HUES48 (cell line): ENCODE data around the gene BMP4.
A peak's percentile ranks its signal among the peaks of the same experiment; 100 is the strongest.

Source experiments
- H3K27ac ChIP-seq: one replicate; pipeline ENCODE4 v1.7.0; 2013; ENCODE audit warnings: low read depth, low read length, inconsistent platforms
- H3K27me3 ChIP-seq: 2 replicates; pipeline ENCODE4 v1.6.1; 2013; ENCODE audit warnings: mild to moderate bottlenecking, low read length; ENCODE audit not compliant: control insufficient read depth, insufficient read depth
- H3K36me3 ChIP-seq: 2 replicates; pipeline ENCODE4 v1.6.1; 2013; ENCODE audit warnings: low read length; ENCODE audit not compliant: control insufficient read depth, insufficient read depth
- H3K4me1 ChIP-seq: 2 replicates; pipeline ENCODE4 v1.6.1; 2013; ENCODE audit warnings: mild to moderate bottlenecking, low read length; ENCODE audit not compliant: control insufficient read depth, insufficient read depth
- H3K4me3 ChIP-seq: 2 replicates; pipeline ENCODE4 v1.5.1; 2013; ENCODE audit warnings: mild to moderate bottlenecking, low read depth, low read length
- H3K9ac ChIP-seq: 2 replicates; pipeline ENCODE4 v1.6.1; 2013; ENCODE audit warnings: mild to moderate bottlenecking, low read depth, low read length, moderate library complexity
- H3K9me3 ChIP-seq: 2 replicates; pipeline ENCODE4 v1.6.1; 2013; ENCODE audit warnings: low read length; ENCODE audit not compliant: control insufficient read depth, insufficient read depth

BMP4 gene

GRCh38 chr14:53964249-53964648 is 7.6 kb upstream of the BMP4 start:
- Histone ChIP-seq H3K4me3 (peak overlapping the region; percentile 49), H3K9ac (no peak overlapping the region), H3K9me3 (no peaks in the 10 kb centered on the region), H3K4me1 (peaks cover 36% of the 10 kb centered on the region), H3K27ac (no peak overlapping the region), H3K27me3 (peaks cover 54% of the 10 kb centered on the region), H3K36me3 (no peaks in the 10 kb centered on the region)

GRCh38 chr14:53963320-53964227 is 6.9 kb upstream of the BMP4 start:
- Histone ChIP-seq H3K27me3 (peaks cover 60% of the 10 kb centered on the region), H3K9ac (no peak overlapping the region), H3K4me3 (peak overlapping the region; percentile 49)

GRCh38 chr14:53962953-53963319 is 6.3 kb upstream of the BMP4 start:
- Histone ChIP-seq H3K9me3 (no peaks in the 10 kb centered on the region), H3K27me3 (peaks cover 66% of the 10 kb centered on the region), H3K36me3 (no peaks in the 10 kb centered on the region), H3K4me1 (peaks cover 34% of the 10 kb centered on the region), H3K9ac (no peak overlapping the region), H3K4me3 (peak overlapping the region; percentile 49), H3K27ac (no peak overlapping the region)

More at GRCh38 chr14:53963320-53964227, 6.9 kb upstream of the BMP4 start:
- Histone ChIP-seq H3K4me1 (peaks cover 34% of the 10 kb centered on the region), H3K9me3 (no peaks in the 10 kb centered on the region), H3K27ac (no peak overlapping the region), H3K36me3 (no peaks in the 10 kb centered on the region)

- Histone ChIP-seq H3K27ac (no peak overlapping the region), H3K4me1 (peaks cover 12% of the 10 kb centered on the region), H3K9ac (no peak overlapping the region), H3K9me3 (no peaks in the 10 kb centered on the region), H3K36me3 (no peaks in the 10 kb centered on the region), H3K27me3 (peaks cover 90% of the 10 kb centered on the region), H3K4me3 (no peak overlapping the region)
These were observed 2.0 kb upstream of the BMP4 start for GRCh38 chr14:53958628-53959027.

GRCh38 chr14:53957739-53958138 is 1.1 kb upstream of the BMP4 start:
- Histone ChIP-seq H3K4me1 (peaks cover 5% of the 10 kb centered on the region; the same call in 1 of the 2 replicates), H3K9ac (no peak overlapping the region), H3K27ac (no peak overlapping the region), H3K9me3 (no peaks in the 10 kb centered on the region), H3K4me3 (no peak overlapping the region), H3K36me3 (no peaks in the 10 kb centered on the region), H3K27me3 (peaks cover 81% of the 10 kb centered on the region)

- H3K9me3 ChIP-seq: no peaks in the 10 kb centered on the region
- H3K36me3 ChIP-seq: peaks cover 7% of the 10 kb centered on the region; the same call in 1 of the 2 replicates
- H3K4me3 ChIP-seq: peak overlapping the region; percentile 88
- H3K27me3 ChIP-seq: peaks cover 77% of the 10 kb centered on the region
- peaks cover 24% of the 10 kb centered on the region for H3K4me1 ChIP-seq
- peak overlapping the region; percentile 32 for H3K9ac ChIP-seq
- H3K27ac ChIP-seq: no peak overlapping the region
These were observed 776 bp downstream of the BMP4 start for GRCh38 chr14:53955671-53956426.

GRCh38 chr14:53955229-53955556 is 1.4 kb downstream of the BMP4 start:
- peak overlapping the region; percentile 88 for H3K4me3 ChIP-seq
- H3K9me3 ChIP-seq: no peaks in the 10 kb centered on the region
- H3K9ac ChIP-seq: no peak overlapping the region
- H3K36me3 ChIP-seq: peaks cover 14% of the 10 kb centered on the region
- peaks cover 78% of the 10 kb centered on the region for H3K27me3 ChIP-seq
- H3K27ac ChIP-seq: no peak overlapping the region
- H3K4me1 ChIP-seq: peaks cover 24% of the 10 kb centered on the region

GRCh38 chr14:53954551-53955228 is 1.9 kb downstream of the BMP4 start:
- Histone ChIP-seq H3K9me3 (no peaks in the 10 kb centered on the region), H3K4me3 (peak overlapping the region; percentile 88), H3K27ac (no peak overlapping the region), H3K36me3 (peaks cover 19% of the 10 kb centered on the region), H3K4me1 (peaks cover 24% of the 10 kb centered on the region), H3K9ac (peak overlapping the region; percentile 24; the same call in 1 of the 2 replicates), H3K27me3 (peaks cover 78% of the 10 kb centered on the region)

GRCh38 chr14:53953828-53954550 is 2.6 kb downstream of the BMP4 start:
- Histone ChIP-seq H3K27me3 (peaks cover 78% of the 10 kb centered on the region), H3K36me3 (peaks cover 25% of the 10 kb centered on the region), H3K4me3 (peak overlapping the region; percentile 88), H3K9ac (peak overlapping the region; percentile 31; the same call in 1 of the 2 replicates), H3K9me3 (no peaks in the 10 kb centered on the region), H3K4me1 (peaks cover 27% of the 10 kb centered on the region), H3K27ac (no peak overlapping the region)

GRCh38 chr14:53953002-53953827 is 3.4 kb downstream of the BMP4 start:
- Histone ChIP-seq H3K27ac (peak overlapping the region; percentile 50), H3K9ac (peak overlapping the region; percentile 31; the same call in 1 of the 2 replicates)

More at GRCh38 chr14:53953002-53953827, 3.4 kb downstream of the BMP4 start:
- Histone ChIP-seq H3K27me3 (peaks cover 77% of the 10 kb centered on the region), H3K36me3 (peaks cover 25% of the 10 kb centered on the region), H3K4me3 (peak overlapping the region; percentile 88), H3K9me3 (no peaks in the 10 kb centered on the region), H3K4me1 (peaks cover 35% of the 10 kb centered on the region)
